Measurements from ENCODE around the gene ATP2B2. TPM values are rescaled to one million over a fixed set of nuclear protein-coding genes. Genes with fewer than 3 reads are reported as not detected.

ATP2B2 gene
- total RNA-seq, 2 donors from 2014 or later, result 0.14 to 0.74 TPM

DNA sequence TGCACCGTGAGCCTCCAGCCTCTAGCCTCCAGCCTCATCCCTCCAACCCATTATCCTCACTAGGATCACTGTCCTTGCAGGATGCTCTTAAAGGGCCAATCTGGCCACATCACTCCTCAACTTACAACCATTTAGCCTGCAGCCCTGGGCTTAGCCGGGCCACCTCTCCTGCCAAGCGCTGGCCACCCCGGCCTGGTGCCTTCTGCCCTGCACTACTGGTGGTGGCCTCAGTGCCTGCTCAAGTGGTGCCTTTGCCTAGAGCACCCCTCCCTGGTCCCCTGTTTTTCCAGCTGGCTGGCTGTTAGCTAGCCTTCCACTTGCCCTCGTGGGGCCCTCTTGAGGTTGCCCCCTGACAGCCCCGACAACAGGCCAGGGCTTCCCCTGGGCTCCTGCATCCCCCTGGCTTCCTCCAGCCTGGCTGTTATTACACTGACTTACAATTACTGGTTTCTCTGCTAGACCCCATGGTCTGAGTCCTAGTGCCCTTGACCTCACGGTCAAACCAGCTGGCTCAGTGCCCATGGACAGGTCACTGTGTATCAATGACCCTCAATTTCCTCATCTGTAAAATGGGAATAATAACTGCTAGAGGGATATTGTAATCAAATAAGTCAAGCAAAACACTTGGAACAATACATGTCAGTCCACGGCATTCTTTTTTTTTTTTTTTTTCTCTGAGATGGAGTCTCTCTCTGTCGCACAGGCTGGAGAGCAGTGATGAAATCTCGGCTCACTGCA lies 15.5 kb downstream of the ATP2B2 start:
- 88% methylated on average over 10 of the region's 10 CpGs for WGBS
- H3K36me3 ChIP-seq, result no peaks in the 10 kb centered on the region
- peaks cover 7% of the 10 kb centered on the region for H3K27me3 ChIP-seq (replicated peaks; ENCODE audit: insufficient read depth)
- no peaks in the 10 kb centered on the region for H3K4me1 ChIP-seq (replicated peaks)
- intact Hi-C loops (cut with DNase I), result no loop called here
- H3K9me3 ChIP-seq, result no peaks in the 10 kb centered on the region
- TF ChIP-seq POLR2AphosphoS5 (IDR thresholded peaks at IDR 0.05) (no peak), POLR2A (IDR thresholded peaks at IDR 0.05) (no peak)
- TF ChIP-seq, protein P1, sequence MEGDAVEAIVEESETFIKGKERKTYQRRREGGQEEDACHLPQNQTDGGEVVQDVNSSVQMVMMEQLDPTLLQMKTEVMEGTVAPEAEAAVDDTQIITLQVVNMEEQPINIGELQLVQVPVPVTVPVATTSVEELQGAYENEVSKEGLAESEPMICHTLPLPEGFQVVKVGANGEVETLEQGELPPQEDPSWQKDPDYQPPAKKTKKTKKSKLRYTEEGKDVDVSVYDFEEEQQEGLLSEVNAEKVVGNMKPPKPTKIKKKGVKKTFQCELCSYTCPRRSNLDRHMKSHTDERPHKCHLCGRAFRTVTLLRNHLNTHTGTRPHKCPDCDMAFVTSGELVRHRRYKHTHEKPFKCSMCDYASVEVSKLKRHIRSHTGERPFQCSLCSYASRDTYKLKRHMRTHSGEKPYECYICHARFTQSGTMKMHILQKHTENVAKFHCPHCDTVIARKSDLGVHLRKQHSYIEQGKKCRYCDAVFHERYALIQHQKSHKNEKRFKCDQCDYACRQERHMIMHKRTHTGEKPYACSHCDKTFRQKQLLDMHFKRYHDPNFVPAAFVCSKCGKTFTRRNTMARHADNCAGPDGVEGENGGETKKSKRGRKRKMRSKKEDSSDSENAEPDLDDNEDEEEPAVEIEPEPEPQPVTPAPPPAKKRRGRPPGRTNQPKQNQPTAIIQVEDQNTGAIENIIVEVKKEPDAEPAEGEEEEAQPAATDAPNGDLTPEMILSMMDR (IDR thresholded peaks at IDR 0.05), result no peak
- no peak overlapping the region for H3K4me3 ChIP-seq
- H3K27ac ChIP-seq, result no peak overlapping the region
- DNase-seq (ENCODE audit: low spot score), result no peak

DNA sequence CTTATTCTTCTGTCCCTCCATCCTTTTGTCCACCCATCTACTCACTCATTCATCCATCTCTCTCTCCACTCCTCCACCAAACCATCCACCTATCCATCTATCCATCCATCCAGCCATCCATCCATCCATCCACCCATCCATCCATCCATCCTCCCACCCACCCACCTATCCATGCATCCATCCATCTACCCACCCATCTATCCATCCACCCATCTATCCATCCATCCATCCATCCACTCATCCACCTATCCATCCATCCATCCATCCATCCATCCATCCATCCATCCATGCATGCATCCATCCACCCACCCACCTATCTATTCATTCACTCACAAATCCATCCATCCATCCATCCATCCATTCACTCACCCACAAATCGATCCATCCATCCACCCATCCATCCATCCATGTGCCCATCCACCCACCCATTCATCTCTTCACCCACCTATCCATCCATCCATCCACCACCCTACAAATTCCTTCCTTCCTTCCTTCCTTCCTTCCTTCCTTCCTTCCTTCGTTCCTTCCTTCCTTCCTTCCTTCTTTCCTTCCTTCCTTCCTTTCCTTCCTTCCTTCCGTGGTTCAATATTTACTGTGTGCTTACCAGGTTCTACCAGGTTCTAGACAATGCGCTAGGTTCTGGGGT lies 17.3 kb downstream of the ATP2B2 start:
- H3K4me1 ChIP-seq (replicated peaks), result no peaks in the 10 kb centered on the region
- no peak overlapping the region for H3K4me3 ChIP-seq
- TF ChIP-seq POLR2A (IDR thresholded peaks at IDR 0.05), result no peak
- TF ChIP-seq, protein P1 (IDR thresholded peaks at IDR 0.05), result no peak
- no peak for TF ChIP-seq POLR2AphosphoS5 (IDR thresholded peaks at IDR 0.05)
- H3K27ac ChIP-seq, result no peak overlapping the region
- peaks cover 5% of the 10 kb centered on the region for H3K27me3 ChIP-seq (replicated peaks; ENCODE audit: insufficient read depth)
- no peaks in the 10 kb centered on the region for H3K36me3 ChIP-seq
- intact Hi-C loops (cut with DNase I), result no loop called here
- WGBS, result 93% methylated on average over 3 of the region's 4 CpGs
- no peaks in the 10 kb centered on the region for H3K9me3 ChIP-seq
- no peak for DNase-seq (ENCODE audit: low spot score)

DNA sequence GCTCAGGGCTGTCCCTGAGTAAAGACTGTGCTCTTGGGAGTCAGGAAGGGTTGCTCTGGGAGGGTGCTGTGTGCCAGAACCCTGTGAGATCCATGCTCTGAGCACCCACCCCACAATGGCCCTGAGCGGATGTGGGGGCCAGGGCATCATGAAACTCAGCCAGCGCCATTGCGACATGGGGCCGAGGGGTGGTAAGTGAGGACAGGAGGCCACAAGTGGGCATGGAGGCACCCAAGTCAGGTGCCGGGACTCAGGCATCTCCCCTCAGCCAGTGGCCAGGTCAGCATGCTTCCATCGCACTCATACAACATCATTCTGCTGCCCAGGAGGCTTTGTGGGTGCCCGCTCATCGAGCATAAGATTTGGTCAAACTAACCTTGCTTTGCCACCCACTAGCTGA lies 19.6 kb downstream of the ATP2B2 start:
- Histone ChIP-seq H3K27me3 (replicated peaks; ENCODE audit: insufficient read depth) (no peaks in the 10 kb centered on the region), H3K27ac (no peak overlapping the region), H3K9me3 (no peaks in the 10 kb centered on the region), H3K4me3 (no peak overlapping the region), H3K36me3 (no peaks in the 10 kb centered on the region), H3K4me1 (replicated peaks) (no peaks in the 10 kb centered on the region)
- TF ChIP-seq POLR2A (IDR thresholded peaks at IDR 0.05) (no peak), POLR2AphosphoS5 (IDR thresholded peaks at IDR 0.05) (no peak)
- TF ChIP-seq, protein P1 (IDR thresholded peaks at IDR 0.05), result no peak
- 92% methylated on average over 8 of the region's 8 CpGs for WGBS
- no peak for DNase-seq (ENCODE audit: low spot score)
- intact Hi-C loops (cut with DNase I), result no loop called here

DNA sequence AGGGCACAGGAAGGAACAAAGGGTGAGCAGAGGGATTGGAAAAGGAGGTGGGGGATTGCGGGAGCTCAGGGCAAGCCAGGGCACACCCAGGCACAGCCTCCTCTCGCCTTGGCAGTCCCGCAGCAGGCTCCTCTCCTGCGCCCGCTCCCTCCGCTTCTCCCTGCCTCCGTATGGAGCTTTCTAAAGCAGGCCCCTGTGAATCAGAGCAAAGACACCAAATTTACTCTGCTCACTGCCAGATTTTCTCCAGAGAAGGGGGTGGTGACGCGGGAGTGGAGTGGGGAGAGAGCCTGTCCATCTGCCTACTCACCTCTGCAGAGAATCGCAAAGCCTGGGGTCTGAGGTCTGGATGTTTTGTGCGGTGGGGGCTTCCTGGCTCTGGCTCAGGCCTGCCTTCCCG lies 20.0 kb downstream of the ATP2B2 start:
- Histone ChIP-seq H3K4me3 (no peak overlapping the region), H3K36me3 (no peaks in the 10 kb centered on the region), H3K4me1 (replicated peaks) (no peaks in the 10 kb centered on the region), H3K27ac (no peak overlapping the region), H3K9me3 (no peaks in the 10 kb centered on the region), H3K27me3 (replicated peaks; ENCODE audit: insufficient read depth) (no peaks in the 10 kb centered on the region)
- intact Hi-C loops (cut with DNase I), result no loop called here
- WGBS, result 37% methylated on average over 12 of the region's 12 CpGs
- no peak for DNase-seq (ENCODE audit: low spot score)
- no peak for TF ChIP-seq POLR2AphosphoS5 (IDR thresholded peaks at IDR 0.05)
- TF ChIP-seq, protein P1 (IDR thresholded peaks at IDR 0.05), result no peak
- TF ChIP-seq POLR2A (IDR thresholded peaks at IDR 0.05), result no peak

DNA sequence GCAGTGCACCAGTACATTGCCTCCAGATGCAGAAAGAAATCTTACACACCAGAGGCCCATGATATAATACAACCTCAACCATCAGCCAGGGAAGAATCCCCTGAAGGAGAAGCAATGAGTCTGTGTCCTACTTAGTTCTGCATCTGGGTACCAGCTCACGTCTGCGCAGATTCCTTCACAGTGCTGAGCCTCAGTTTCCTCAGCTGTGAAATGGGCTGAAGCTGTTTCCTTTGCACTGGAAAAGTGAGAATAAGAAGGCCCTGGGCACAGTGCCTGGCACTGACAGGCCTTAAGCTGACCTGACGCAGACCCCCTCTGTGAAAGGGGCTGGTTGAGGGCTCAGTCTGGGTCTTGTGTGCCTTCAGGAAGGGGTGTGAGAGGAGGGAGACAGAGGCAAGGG lies 20.7 kb downstream of the ATP2B2 start:
- no peaks in the 10 kb centered on the region for H3K27me3 ChIP-seq (replicated peaks; ENCODE audit: insufficient read depth)
- 92% methylated on average over 3 of the region's 3 CpGs for WGBS
- TF ChIP-seq, protein P1 (IDR thresholded peaks at IDR 0.05), result no peak
- TF ChIP-seq POLR2AphosphoS5 (IDR thresholded peaks at IDR 0.05) (no peak), POLR2A (IDR thresholded peaks at IDR 0.05) (no peak)
- no peak for DNase-seq (ENCODE audit: low spot score)
- no peaks in the 10 kb centered on the region for H3K36me3 ChIP-seq
- H3K4me1 ChIP-seq (replicated peaks), result no peaks in the 10 kb centered on the region
- H3K27ac ChIP-seq, result no peak overlapping the region
- no peaks in the 10 kb centered on the region for H3K9me3 ChIP-seq
- intact Hi-C loops (cut with DNase I), result no loop called here
- no peak overlapping the region for H3K4me3 ChIP-seq
